ENCODE data around the gene RASAL2. TPM values are rescaled to one million over a fixed set of nuclear protein-coding genes. Genes with fewer than 3 reads are reported as not detected.

The RASAL2 gene
- total RNA-seq, 1 experiment from 2014 or later, result 22.2 TPM

DNA sequence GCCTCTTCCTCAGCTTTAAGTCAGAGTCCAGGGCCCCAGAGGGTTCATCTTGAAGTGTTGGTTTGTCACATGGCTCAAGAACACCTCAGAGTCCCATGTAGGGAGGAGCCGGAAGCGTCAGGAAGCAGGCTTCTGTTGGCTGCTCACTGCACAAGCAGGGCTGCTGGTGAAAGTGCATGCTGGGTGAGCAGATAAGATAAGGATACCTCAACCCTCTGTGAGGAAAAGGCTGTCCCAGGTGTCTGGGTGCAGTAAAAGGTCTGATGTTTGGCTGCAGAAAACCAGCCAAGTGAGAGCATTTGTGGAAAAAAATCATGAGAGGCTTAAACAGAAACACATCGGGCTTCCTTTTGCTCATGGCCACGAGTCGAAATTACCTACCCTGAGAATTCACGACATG is 412.8 kb downstream of the RASAL2 start:
- no peak overlapping the region for H3K27ac ChIP-seq (ENCODE audit: insufficient read length, low read depth, low read length)

More for the DNA sequence above, 412.8 kb downstream of the RASAL2 start:
- H2BK20ac ChIP-seq (ENCODE audit: low read depth, low read length, poor library complexity, severe bottlenecking), result no peak overlapping the region
- H2BK12ac ChIP-seq (ENCODE audit: insufficient read length, low read depth, low read length), result no peak overlapping the region
- no peaks in the 10 kb centered on the region for H3K23me2 ChIP-seq (ENCODE audit: insufficient read length, low read depth, low read length, poor library complexity, severe bottlenecking)
- no peak overlapping the region for H3K4me2 ChIP-seq (ENCODE audit: insufficient read depth, insufficient read length, low read length)
- H3K14ac ChIP-seq (ENCODE audit: insufficient read depth, low read length), result no peak overlapping the region
- no peak overlapping the region for H2BK15ac ChIP-seq (ENCODE audit: low read depth, low read length)
- no peak overlapping the region for H3K4ac ChIP-seq (ENCODE audit: low read depth, low read length)
- H3K27me3 ChIP-seq (ENCODE audit: insufficient read depth, low read length), result no peaks in the 10 kb centered on the region
- H2AK5ac ChIP-seq (ENCODE audit: insufficient read length, low read length), result no peak overlapping the region
- H3K4me1 ChIP-seq (ENCODE audit: insufficient read depth, low read length), result no peaks in the 10 kb centered on the region
- Mint-ChIP-seq H3K9me3 (no peaks in the 10 kb centered on the region), H3K4me1 (peaks cover 0 to under 1% of the 10 kb centered on the region in 2 experiments; a peak in 2 of 4 replicates), H3K4me3 (no peak overlapping the region), H3K36me3 (ENCODE audit: insufficient read depth in 1 of 3, low read depth in 3 of 3) (no peaks in the 10 kb centered on the region), H3K27ac (no peak overlapping the region), H3K27me3 (ENCODE audit: low read depth) (peaks cover 2% of the 10 kb centered on the region)
- H3K18ac ChIP-seq (ENCODE audit: insufficient read length, low read depth, low read length), result no peak overlapping the region
- no peak overlapping the region for H2BK120ac ChIP-seq (ENCODE audit: low read depth, low read length, poor library complexity, severe bottlenecking)
- no CpG with 5 or more reads among the region's 6 CpGs for WGBS (ENCODE audit: extremely low coverage, insufficient read length, low lambda C conversion rate)
- H2BK5ac ChIP-seq (ENCODE audit: insufficient read length, low read length), result no peak overlapping the region
- H3K56ac ChIP-seq (ENCODE audit: insufficient read length, low read depth, low read length), result no peak overlapping the region
- H4K8ac ChIP-seq (replicated peaks; ENCODE audit: insufficient read length, low read depth, low read length), result no peak overlapping the region
- no peak overlapping the region for H3K23ac ChIP-seq (ENCODE audit: insufficient read length, low read depth, low read length)
- no peak overlapping the region for H3T11ph ChIP-seq (ENCODE audit: low read length)
- H3K9ac ChIP-seq (ENCODE audit: extremely low read depth, insufficient read length, low read length), result no peak overlapping the region
- no peaks in the 10 kb centered on the region for H3K9me3 ChIP-seq (ENCODE audit: control insufficient read depth, low read depth, low read length)
- H3K79me2 ChIP-seq (ENCODE audit: insufficient read depth, low read length), result no peaks in the 10 kb centered on the region
- H4K5ac ChIP-seq (ENCODE audit: insufficient read length, low read depth, low read length), result no peak overlapping the region
- DNase-seq, result no peak
- no peak overlapping the region for H4K91ac ChIP-seq (ENCODE audit: insufficient read length, low read depth, low read length)
- TF ChIP-seq, protein P1, sequence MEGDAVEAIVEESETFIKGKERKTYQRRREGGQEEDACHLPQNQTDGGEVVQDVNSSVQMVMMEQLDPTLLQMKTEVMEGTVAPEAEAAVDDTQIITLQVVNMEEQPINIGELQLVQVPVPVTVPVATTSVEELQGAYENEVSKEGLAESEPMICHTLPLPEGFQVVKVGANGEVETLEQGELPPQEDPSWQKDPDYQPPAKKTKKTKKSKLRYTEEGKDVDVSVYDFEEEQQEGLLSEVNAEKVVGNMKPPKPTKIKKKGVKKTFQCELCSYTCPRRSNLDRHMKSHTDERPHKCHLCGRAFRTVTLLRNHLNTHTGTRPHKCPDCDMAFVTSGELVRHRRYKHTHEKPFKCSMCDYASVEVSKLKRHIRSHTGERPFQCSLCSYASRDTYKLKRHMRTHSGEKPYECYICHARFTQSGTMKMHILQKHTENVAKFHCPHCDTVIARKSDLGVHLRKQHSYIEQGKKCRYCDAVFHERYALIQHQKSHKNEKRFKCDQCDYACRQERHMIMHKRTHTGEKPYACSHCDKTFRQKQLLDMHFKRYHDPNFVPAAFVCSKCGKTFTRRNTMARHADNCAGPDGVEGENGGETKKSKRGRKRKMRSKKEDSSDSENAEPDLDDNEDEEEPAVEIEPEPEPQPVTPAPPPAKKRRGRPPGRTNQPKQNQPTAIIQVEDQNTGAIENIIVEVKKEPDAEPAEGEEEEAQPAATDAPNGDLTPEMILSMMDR (conservative IDR thresholded peaks at IDR 0.05), result no peak
- H2AFZ ChIP-seq (ENCODE audit: low read length), result no peak overlapping the region
- no peaks in the 10 kb centered on the region for H3K79me1 ChIP-seq (ENCODE audit: insufficient read depth, low read depth, low read length, poor library complexity, severe bottlenecking)
- no peaks in the 10 kb centered on the region for H4K20me1 ChIP-seq (ENCODE audit: control insufficient read depth, insufficient read depth, insufficient read length)
